DMS153 treated with DMSO at 0.1 percent for 48 hours (cell line): ENCODE results near the gene RALGAPB.
"Not testable (repeated sequence)": the region's sequence is repeated elsewhere in the genome, so short reads cannot be mapped to it uniquely, and the experiment has no call there.

Source experiments
- DNase-seq: peaks from one replicate; lab custom pipeline; 2025; ENCODE audit not compliant: unreplicated experiment; lab: John Stamatoyannopoulos, UW

RALGAPB gene

DNA sequence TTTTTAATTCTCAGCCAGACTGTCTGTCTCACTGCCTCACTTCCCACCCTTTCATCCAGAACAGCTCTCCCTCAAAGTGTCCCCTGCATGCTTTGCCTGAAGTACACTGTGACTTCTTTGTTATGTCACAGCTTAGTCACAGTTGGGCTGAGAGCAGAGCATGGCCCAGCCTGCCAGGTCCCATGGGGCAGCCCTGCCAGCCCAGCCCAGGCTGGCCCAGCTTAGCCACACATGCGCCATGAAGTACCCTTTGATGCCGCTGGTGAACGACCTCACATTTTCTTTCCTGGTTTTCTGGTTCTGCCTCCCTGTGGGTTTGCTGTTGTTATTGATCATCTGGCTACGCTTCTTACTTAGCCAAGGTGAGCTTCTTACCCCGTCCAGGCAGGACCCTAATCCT lies 108.4 kb downstream of the RALGAPB start, which contains the start of gene ADIG:
ADIG (plus strand) TSS at position 185 of the 400 bp plus-strand sequence; CDS start at position 239, 54 bp downstream.
- DNase-seq = peak; percentile 12

DNA sequence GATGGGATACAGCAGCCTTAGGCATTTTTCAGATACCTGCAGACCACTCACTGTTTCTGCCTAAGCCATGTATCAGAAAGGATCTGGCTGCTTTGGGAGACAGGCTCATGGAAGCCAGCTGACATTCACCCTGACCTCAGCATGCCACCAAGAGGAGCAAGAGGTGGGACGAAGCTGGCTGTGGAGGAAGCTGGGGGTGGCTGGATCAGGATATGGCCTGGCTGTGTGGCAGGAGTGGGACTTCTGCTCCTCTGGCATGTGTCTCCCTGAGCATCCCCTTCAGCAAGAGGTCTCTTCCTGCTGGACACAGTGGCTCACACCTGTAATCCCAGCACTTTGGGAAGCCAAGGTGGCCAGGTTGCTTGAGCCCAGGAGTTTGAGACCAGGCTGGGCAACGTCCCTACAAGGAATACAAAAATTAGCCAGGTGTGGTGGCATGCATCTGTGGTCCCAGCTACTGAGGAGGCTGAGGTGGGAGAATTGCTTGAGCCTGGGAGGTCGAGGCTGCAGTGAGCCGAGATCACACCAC lies 109.3 kb downstream of the RALGAPB start:
- DNase-seq = no peak

DNA sequence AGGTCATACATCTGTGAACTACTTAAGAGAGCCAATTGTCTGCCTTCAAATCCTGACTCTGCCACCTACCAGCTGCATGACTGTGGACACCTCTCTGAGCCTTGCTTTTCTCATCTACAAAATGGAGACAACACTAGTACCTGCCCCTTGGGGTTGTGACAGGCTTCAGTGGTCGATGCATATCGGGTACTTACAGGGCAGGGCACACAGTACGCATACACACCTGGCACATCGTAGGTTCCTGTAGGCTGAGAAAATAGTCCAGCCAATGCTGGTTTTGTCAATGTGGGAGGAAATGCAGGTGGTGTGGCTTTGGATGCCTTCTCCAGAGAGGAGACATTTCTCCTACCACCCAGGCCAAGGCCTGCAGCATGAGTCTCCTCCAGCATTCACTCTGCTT lies 110.7 kb downstream of the RALGAPB start:
- no peak for DNase-seq

DNA sequence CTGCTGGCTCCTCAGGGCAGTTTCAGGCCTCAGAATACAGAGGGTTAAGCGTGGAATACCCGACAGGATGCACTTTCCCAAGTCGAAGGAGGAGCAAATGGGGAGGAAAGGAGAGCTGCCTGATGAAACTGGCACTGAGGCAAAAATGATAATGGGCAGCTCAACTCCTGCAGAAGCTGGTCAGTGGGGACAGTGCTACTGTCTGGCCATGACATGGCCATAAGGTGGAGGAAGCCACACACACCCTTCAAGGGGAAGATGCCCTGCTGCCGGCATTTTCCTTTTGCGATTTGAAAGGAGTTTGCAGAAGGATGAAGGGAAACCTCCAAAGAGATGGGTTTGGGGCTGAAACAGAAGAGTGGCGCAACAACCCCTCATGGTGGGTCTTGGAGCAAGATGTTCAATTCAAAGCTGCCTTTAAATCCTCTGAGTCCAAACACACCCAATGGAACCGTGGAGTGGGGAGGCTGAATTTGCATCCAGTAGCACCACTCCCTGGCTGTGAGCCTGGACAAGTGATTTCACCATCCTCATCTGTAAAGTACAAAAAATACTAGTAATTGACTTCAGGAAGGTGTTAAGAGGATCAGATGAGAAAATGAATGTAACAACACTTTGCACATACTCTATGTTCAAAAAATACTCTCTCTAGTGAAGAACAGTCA lies 111.6 kb downstream of the RALGAPB start:
- DNase-seq = no peak

DNA sequence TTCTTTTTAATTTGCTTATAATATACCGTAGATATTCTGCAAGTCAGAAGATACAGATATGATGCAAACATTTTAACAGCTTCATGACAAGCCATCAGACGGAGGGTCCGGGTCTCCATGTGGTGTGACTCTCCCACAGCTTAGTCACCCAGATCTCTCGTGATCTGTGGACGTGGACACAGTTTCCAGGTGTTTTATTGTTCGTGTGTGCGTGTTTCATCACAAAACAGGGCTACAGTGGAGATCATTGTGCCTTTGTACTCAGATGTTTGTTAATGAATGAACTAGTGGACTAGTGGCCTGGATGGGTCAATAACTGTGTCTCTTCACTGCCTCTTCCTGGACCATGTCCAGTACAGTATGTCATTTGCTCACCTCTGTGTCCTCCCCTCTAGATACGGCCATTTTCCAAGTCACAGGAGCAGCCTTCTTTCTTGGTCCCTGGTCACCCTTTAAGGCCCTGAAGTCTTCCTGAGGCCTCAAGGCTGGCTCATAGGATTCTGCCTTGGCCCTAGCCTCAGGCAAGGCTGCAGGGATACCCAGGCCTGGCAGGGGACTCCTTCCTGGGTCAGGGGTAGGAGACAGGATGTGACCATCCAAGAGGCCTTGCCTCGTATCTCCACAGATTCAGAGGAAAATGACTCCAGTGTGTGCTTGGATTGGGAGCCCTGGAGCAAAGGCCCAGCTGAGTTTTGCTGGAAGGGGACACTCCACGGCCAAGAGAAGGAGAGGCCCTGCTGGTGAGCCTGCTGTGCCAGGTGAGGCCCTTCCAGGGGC lies 112.9 kb downstream of the RALGAPB start:
- DNase-seq = no peak

DNA sequence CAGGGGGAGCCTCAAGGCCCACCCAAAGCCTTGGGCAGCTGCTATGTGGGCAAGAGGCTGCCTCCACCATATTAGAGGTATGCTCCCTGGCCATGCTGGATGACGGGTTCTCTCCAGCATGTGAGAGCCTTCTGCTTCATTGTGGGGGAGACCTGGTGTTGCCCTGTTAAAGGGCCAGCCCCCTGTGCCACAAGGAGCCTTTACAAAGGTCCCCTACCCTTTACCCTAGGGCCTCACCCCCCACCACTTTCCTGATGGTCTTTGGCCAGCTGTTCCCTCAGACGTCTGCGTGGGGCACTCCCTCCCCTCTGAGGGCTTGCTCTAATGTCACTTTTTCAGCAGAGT lies 113.5 kb downstream of the RALGAPB start:
- DNase-seq = no peak

DNA sequence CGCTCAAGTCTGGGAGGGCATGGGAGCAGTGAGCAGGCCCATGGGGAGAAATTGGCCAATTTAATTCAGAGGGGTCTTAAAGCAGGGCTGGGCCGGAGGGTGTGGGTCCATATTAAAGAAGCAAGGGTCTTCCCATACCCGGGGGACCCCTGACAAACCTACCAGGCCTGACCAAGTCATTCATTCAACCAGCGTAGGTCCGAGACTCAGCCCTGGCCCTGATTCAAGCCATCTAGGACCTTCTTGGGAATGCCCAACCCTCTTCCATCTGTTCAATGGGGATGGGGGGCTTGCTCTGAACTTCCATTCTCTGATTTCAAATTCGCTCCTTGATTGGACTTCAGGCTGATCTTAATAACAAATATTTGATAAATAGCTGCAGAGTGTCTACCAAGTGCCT lies 115.7 kb downstream of the RALGAPB start:
- no peak for DNase-seq

DNA sequence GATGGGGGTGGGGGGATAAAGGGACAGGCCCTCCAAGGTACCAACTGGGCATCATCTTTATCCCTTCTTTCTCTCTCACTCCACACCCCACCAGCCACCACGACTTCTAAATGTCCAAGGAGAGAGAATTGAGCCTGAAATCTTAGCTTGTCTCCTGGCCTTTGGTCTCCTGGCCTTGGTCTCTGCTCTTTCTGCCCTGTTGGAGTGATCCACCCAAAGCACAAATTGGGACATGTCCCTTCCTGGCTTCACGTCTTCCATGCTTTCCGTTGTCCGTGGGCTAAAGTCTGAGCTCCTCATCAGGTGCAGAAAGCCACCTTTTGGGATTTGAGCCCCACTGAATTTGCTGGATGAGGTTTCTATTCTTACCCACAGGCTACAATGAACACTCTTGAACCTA lies 116.7 kb downstream of the RALGAPB start:
- DNase-seq = no peak

DNA sequence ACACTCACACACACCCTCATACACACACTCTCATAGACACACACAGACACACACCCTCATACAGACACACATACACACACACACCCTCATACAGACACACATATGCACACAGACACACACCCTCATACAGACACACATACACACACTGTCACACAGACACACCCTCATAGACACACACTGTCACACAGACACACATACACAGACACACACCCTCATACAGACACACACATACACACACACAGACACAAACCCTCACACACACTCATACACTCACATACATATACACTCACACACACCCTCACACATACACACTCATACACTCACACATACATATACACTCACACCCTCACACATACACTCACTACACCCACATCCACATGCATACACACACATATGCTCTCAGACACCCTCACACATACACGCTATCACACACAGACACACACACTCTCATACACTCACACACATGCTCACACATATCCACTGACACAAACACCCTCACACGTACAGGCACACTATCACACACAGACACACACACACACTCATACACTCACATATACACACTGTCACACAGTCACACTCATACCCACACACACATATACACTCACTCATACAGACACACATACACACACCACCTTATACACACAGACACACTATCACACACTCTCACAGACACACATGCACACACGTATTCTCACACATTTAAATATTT lies 117.5 kb downstream of the RALGAPB start:
- DNase-seq = no peak

DNA sequence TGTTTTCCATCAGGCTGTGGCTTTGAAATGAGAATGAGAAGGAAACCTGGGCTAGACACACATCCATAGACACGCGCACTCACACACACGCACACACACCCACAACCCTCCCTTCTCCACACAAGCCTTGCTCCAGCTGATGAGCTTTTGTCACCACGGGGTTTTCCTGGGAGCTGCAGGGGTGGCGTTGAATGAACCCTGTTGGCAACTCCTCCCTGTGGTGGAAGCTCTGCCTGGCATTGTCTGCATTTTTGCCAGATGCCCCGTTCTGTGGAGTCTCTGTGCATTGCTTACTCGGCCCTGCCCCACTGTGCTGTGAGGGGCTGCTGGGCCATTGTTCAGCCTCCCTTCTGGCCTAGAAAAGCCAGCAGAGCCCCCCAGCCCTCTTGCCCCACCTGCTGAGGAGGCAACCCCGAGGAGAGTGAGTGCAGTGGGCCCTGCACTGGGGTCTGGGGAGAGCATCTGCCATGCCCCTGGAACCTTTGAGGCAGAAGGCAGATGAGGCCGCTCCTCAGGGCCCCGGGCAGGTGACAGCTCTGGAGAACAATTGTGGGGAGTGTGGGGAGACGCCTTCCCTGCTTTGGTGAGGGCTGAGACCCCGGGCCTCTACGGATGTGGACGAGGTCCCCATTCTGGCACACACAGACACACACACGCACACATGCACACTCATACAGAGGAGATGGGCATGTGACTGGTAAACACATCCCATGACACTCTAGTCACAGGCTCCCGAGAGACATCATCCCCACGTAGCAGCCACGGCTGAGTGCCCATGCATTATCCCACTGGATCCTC lies 118.2 kb downstream of the RALGAPB start:
- no peak for DNase-seq

DNA sequence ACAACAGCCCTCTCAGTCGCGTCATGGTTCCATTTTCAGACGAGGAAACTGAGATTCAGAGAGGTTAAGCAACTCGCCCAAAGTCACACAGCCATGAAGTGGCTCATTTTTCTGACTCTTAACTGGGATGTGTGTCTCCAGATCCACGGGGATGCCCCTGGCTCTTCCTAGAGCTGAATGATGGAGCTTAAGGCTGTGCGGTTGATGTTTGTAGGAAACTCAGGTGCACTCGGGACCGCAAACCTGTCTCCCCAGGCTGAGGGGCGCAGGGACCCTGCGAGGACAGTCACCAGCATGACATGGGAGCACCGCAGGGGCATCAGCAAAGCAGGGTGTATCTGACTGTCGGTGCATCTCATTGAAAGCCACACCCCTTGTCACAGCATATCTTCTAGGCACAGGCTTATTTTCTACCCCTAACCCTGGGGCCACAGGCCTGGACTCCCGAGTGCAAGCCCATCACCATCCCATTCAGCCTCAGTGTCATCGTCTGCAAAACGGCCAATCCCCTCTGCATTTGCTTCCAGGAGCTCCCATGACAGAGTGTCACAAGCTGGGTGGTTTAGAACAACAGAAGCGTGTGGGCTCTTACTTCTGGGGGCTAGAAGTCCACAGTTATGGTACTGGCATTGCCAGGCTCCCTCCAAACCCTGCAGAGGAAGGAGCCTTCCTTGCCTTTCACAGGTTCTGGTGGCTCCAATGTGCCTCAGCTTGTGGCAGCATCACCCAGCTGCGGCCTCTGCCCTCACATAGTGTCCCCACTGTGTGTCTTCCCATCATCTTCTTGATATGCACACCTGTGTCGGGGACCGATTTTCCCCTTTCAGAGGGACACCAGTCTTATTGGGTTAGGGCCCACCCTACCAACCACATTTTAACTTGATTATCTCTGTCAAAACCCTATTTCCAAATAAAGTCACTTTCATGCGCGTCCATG lies 119.1 kb downstream of the RALGAPB start:
- no peak for DNase-seq

DNA sequence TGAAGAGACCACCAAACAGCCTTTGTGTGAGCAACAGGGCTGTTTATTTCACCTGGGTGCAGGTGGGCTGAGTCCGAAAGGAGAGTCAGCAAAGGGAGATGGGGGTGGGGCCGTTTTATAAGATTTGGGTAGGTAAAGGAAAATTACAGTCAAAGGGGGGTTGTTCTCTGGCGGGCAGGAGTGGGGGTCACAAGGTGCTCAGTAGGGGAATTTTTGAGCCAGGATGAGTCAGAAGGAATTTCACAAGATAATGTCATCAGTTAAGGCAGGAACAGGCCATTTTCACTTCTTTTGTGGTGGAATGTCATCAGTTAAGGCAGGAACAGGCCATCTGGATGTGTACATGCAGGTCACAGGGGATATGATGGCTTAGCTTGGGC lies 119.8 kb downstream of the RALGAPB start:
- not testable (repeated sequence) for DNase-seq

DNA sequence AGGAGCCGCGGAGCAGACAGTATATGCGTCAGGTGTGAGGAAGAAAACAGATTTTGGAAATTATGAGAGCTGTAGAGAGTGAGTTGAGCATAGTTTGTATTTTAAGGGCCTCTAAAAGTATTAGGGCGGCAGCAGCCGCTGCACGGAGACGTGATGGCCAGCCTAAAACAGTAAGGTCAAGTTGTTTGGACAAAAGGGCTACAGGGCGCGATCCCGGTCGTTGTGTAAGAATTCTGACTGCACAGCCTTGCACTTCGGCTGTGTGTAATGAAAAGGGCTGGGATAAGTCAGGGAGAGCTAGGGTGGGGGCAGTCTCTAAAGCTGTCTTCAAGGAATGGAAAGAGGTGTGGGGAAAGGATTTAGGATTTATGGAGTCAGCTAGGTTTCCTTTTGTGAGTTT lies 121.6 kb downstream of the RALGAPB start:
- DNase-seq = not testable (repeated sequence)

DNA sequence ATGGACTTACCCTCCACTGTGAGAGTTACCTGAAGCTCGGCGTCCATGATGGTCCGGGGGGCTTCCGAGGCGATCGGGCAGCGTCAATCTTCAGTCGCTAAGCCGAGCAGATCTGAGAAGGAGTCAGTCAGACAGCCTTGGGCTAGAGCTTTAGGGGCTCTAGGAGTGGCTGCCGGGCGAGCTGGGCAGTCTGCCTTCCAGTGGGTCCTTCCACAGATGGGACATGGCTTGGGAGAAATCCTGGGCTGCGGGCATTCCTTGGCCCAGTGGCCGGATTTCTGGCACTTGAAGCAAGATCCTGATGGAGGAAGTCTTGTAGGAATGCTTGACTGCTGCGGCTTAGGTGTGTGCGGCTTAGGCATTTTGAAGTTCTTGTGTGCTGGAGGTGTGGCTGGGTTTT lies 123.2 kb downstream of the RALGAPB start:
- DNase-seq = not testable (repeated sequence)

DNA sequence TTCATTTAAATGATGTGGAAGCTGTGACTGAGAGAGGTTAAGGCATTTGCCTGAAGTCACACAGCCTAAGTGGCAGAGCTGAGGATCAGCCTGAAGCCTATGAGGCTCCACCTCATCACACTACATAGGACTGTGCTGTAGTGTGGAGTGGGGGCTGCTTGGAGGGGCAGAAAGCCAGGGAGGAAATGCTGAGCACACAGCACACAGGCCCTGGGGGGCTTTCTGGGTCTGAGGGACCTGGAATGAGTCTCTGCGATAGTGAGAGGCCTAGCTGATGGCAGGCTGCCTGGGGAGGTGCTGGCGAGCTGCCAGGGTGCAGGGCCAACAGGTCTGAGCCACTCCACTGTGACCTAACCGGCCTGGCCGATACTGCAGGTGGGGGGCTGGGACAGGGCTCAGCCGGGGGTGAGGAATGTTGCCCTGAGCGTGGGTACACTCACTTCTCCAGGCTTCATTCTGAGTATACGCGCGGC lies 126.8 kb downstream of the RALGAPB start:
- DNase-seq = no peak

DNA sequence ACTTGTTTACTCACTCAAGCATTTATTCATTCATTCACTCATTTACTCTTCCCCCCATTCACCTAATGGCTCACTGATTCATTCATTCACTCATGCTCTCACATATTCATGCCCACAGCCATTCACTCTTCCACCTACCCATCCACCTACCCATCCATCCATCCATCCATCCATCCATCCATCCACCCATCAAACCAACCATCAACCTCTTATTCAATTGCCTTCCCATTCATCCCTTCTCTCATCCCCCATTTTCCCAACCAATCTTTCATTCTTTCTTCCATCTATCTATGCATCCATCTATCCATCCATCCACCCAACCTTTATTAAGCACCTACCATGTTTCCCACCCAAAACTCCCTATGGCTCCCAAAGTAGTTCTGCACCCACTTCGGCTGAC lies 127.4 kb downstream of the RALGAPB start:
- DNase-seq = no peak

DNA sequence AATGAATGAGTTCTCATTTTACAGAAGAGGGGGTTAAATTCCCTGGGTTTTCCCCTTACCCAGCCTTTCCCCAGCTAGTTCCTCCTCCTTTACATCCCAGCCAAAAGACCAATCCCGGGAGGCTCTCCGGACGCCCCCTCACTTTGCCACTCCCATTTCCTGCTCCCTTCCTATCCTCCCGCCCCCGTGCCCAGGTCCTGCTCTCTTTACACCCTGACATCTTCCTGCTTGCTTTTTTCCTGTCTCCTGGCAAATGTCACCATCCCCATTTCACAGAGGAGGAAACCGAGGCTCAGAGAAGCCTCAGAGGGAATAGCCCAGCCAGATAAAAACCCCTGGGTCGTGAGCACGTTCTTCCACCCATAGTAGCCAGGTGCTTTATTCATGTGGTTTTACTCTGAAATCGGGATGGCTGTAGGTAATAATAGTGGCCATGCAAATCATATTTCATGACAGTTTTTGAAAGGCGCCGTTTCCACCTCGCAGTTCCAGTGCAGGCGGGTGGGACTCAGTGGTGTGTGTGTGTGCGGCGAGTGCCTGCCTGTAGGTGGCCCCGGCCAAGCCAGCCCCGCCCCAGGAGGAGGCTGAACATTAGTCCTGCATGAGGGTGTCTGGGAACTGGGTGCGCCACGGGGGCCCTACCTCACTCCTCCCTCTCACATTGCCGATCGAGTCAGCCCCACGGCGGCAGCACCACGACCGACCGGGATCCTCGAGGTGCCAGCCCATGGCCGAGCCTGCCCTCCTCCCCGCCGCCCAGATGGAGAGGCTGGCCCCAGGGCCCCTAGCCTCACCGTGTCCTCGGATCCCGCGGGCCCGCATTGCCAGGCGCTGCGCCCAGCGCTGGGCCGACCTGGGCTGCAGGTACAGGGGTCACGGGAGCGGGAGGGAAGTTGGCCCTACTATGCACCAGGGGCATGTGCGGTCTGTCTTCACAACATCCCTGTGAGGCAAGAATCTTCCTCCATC lies 128.9 kb downstream of the RALGAPB start, which contains the start of gene ARHGAP40:
ARHGAP40 (plus strand) TSS at position 594 of the 969 bp plus-strand sequence.
- no peak for DNase-seq

DNA sequence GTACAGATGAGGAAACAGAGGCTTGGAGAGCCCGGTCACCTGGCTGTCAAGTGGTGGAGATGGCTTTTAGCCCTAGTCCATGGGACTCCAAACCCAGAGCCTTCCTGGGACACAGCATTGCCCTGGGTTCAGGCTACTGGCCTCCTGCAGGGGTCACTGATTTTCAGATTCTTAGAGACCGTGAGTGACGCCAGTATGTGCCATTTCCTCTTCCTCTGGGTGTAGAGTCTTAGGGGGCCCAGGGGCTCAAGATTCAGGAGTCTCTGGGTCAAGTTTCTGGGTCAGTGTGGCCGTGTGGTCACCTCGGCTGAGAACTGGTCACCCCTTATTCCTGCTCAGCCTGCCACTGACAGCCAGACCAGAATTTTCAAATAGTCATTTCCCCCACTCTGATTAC lies 129.5 kb downstream of the RALGAPB start:
- no peak for DNase-seq

DNA sequence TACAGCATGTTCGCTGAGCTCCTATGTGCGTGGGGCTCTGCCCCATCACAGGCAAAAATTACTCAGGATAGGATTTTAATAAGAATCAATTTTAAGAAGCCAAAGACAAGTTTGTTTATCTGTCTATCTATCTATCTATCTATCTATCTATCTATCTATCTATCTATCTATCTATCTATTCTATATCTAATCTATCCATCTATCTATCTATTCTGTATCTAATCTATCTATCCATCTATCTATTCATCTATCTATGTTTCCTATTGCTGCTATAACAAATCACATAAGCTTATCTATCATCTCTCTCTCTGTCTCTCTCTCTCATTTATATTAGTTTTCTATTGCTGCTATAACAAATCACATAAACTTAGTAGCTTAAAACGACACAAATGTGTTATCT lies 130.6 kb downstream of the RALGAPB start:
- DNase-seq = no peak
